Natural killer cell (primary cell): ENCODE data around the gene ESYT2. TPM values are rescaled to one million over a fixed set of nuclear protein-coding genes. Genes with fewer than 3 reads are reported as not detected.
"Not testable (repeated sequence)": the region's sequence is repeated elsewhere in the genome, so short reads cannot be mapped to it uniquely, and the experiment has no call there.

ENCODE experiments used
- ATAC-seq, 3 donors: fragments of 150-1000 bp in 2 of 3; fragments of 200-7000 bp in 1 of 3; cut with Tn5 transposase; 1 replicate in 1 of 3; 2 replicates in 2 of 3; pipeline ENCODE4 v1.10.0; 2021; ENCODE audit warnings: mild to moderate bottlenecking in 2 of 3, moderate library complexity in 2 of 3
- DNase-seq, 2 donors: peaks; one replicate each; pipeline versions ENCODE4 v3.0.0 to v3.0.0-alpha.2; 2013 to 2021; ENCODE audit warnings: mixed read lengths in 1 of 2
- H3K27ac ChIP-seq: one replicate; pipeline ENCODE4 v1.5.1; 2013; ENCODE audit warnings: mild to moderate bottlenecking, low read length
- H3K27me3 ChIP-seq: one replicate; pipeline ENCODE4 v1.6.1; 2013; ENCODE audit warnings: low read length; ENCODE audit not compliant: control insufficient read depth, insufficient read depth
- H3K36me3 ChIP-seq: one replicate; pipeline ENCODE4 v1.6.1; 2013; ENCODE audit warnings: low read length; ENCODE audit not compliant: control insufficient read depth, insufficient read depth
- H3K4me1 ChIP-seq: one replicate; pipeline ENCODE4 v1.6.1; 2013; ENCODE audit warnings: low read length; ENCODE audit not compliant: control insufficient read depth, insufficient read depth
- H3K4me3 ChIP-seq: one replicate; pipeline ENCODE4 v1.5.1; 2013; ENCODE audit warnings: low read length
- H3K9me3 ChIP-seq: one replicate; pipeline ENCODE4 v1.6.1; 2013; ENCODE audit warnings: low read length; ENCODE audit not compliant: control insufficient read depth, insufficient read depth
- H3K27ac Mint-ChIP-seq, 2 donors: one replicate each; pipeline ENCODE4 v1.8.0; 2022; ENCODE audit warnings: mild to moderate bottlenecking in 2 of 2, mixed read lengths in 2 of 2, moderate library complexity in 1 of 2
- H3K27me3 Mint-ChIP-seq, 2 donors: one replicate each; pipeline ENCODE4 v1.8.0; 2022; ENCODE audit warnings: low read depth in 2 of 2, mixed read lengths in 2 of 2
- H3K36me3 Mint-ChIP-seq: one replicate; pipeline ENCODE4 v1.8.0; 2022; ENCODE audit warnings: mixed read lengths
- H3K4me1 Mint-ChIP-seq, 2 donors: one replicate each; pipeline ENCODE4 v1.8.0; 2022; ENCODE audit warnings: mixed read lengths in 2 of 2
- H3K4me3 Mint-ChIP-seq: one replicate; pipeline ENCODE4 v1.8.0; 2022; ENCODE audit warnings: mild to moderate bottlenecking, moderate library complexity, mixed read lengths
- H3K9me3 Mint-ChIP-seq, 2 donors: one replicate each; pipeline ENCODE4 v1.8.0; 2022; ENCODE audit warnings: mixed read lengths in 2 of 2
- CTCF ChIP-seq: fragments of 200-600 bp; IDR thresholded peaks from one replicate; pipeline ENCODE4 v1.8.0; 2022; ENCODE audit warnings: antibody characterized with exemption
- WGBS: methylation state at CpG from one replicate; pipeline ENCODE4 v1.1.7; 2013; ENCODE audit warnings: missing lambda C conversion rate; ENCODE audit not compliant: insufficient coverage; 5-methylcytosine and 5-hydroxymethylcytosine counted together
- intact Hi-C: fragments of 100-400 bp; cut with micrococcal nuclease; formaldehyde crosslinking; loops from one replicate; pipeline ENCODE4 v1.14.2; 2022
- total RNA-seq, 4 donors: library from RNA; stranded (reverse); fragments of 120-200 nt in 1 of 4; gene quantifications; one replicate each; pipeline versions ENCODE4 v1.2.3 to v1.2.4, GENCODE V29; 2013 to 2022

ESYT2 gene
- total RNA-seq, 3 donors from 2014 or later (not counting 1 experiment from before 2014, with no cell fraction given), result 137 to 163 (median 160) TPM

DNA sequence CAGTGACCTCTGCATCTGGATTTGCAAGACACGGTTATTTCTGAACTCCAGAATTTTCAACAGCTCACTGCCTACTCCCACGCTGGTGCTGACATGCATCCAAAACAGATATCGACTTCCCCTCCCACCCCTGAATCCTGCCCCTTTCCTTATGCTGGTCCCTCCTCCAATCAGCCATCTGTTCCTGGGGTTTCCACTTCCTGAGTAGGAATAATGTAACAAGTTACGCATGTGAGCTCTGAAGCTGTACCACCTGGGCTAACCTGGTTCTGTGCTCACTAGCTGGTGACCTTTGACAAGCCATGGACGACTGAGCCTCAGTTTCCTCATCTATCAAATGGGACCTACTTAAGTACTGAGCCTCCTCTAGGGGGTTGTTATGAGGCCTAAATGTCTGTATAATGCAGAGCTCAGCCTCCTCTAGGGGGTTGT, 123.0 kb downstream of the ESYT2 start:
- H3K9me3 Mint-ChIP-seq, result no peaks in the 10 kb centered on the region
- no peak overlapping the region for H3K4me3 ChIP-seq
- intact Hi-C loops, result no loop called here

GRCh38 chr7:158705234-158705850, 124.0 kb downstream of the ESYT2 start:
- Mint-ChIP-seq H3K4me3 (peak overlapping the region; percentile 90), H3K27ac (peak overlapping the region; percentile 53 to 95), H3K9me3 (no peaks in the 10 kb centered on the region), H3K27me3 (no peaks in the 10 kb centered on the region), H3K36me3 (no peaks in the 10 kb centered on the region), H3K4me1 (peaks cover 19 to 39% of the 10 kb centered on the region in 2 donors)
- Histone ChIP-seq H3K4me3 (peak overlapping the region; percentile 81), H3K4me1 (peaks cover 27% of the 10 kb centered on the region), H3K36me3 (peaks cover 3% of the 10 kb centered on the region), H3K27me3 (no peaks in the 10 kb centered on the region), H3K9me3 (peaks cover 9% of the 10 kb centered on the region), H3K27ac (peak overlapping the region; percentile 75)
- no peak for DNase-seq
- 8% methylated on average over 22 of the region's 22 CpGs for WGBS
- intact Hi-C loops, result no loop called here
- ATAC-seq, result no peak
- no peak for TF ChIP-seq CTCF

More for the DNA sequence above, 123.0 kb downstream of the ESYT2 start:
- TF ChIP-seq CTCF, result no peak
- Histone ChIP-seq H3K27ac (no peak overlapping the region), H3K9me3 (peaks cover 9% of the 10 kb centered on the region), H3K4me1 (peaks cover 36% of the 10 kb centered on the region), H3K36me3 (no peaks in the 10 kb centered on the region), H3K27me3 (no peaks in the 10 kb centered on the region)
- no peaks in the 10 kb centered on the region for H3K27me3 Mint-ChIP-seq
- no peak for DNase-seq
- peaks cover 26 to 43% of the 10 kb centered on the region in 2 donors for H3K4me1 Mint-ChIP-seq
- no peaks in the 10 kb centered on the region for H3K36me3 Mint-ChIP-seq
- no peak for ATAC-seq
- H3K4me3 Mint-ChIP-seq, result peak overlapping the region; percentile 72
- 88% methylated on average over 5 of the region's 5 CpGs for WGBS
- peak overlapping the region; percentile 29 to 95 for H3K27ac Mint-ChIP-seq

DNA sequence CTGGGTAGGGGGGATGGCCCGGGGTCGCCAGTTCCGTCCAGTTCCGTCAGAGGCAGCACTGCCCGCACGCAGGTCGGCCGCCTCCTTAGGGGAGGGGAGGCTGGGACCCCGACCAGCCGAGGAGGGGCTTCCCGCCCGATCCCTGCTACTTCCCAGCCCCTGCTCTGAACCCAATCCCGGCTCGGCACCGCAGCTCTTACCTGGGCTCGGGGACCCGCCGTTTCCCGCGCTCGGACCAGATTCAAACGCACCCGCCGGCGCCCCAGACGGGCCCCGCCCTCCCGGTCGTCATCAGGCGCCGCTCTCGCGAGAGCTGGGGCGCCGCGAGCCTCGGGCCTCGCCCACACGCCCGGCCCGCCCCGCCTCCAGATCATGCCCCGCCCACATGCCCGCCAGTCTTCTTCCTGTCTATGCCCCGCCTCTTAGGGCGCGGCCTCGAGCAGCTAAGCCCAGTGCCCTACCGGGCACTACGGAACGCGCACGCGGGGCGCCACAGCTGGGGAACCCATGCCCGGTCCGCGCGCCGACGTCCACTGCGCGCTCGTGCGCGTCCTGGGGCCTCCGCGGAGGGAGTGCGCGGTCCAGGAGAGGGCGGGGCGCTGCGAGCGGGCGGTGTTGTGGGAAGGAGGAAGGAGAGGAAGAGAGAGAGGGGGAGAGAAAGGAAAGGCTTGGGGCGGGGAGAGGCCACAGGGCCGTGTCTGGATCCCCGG, 124.6 kb downstream of the ESYT2 start, which contains the start of gene NCAPG2:
Gene NCAPG2, minus strand, starts transcription at position 281 of the 710 bp plus-strand sequence. CDS start 2,905 bp downstream, outside the sequence.
- peak within 1 kb of the TSS; percentile 76 for H3K27ac ChIP-seq
- H3K9me3 Mint-ChIP-seq, result no peaks in the 10 kb centered on the region
- peaks cover 9% of the 10 kb centered on the region for H3K9me3 ChIP-seq

DNA sequence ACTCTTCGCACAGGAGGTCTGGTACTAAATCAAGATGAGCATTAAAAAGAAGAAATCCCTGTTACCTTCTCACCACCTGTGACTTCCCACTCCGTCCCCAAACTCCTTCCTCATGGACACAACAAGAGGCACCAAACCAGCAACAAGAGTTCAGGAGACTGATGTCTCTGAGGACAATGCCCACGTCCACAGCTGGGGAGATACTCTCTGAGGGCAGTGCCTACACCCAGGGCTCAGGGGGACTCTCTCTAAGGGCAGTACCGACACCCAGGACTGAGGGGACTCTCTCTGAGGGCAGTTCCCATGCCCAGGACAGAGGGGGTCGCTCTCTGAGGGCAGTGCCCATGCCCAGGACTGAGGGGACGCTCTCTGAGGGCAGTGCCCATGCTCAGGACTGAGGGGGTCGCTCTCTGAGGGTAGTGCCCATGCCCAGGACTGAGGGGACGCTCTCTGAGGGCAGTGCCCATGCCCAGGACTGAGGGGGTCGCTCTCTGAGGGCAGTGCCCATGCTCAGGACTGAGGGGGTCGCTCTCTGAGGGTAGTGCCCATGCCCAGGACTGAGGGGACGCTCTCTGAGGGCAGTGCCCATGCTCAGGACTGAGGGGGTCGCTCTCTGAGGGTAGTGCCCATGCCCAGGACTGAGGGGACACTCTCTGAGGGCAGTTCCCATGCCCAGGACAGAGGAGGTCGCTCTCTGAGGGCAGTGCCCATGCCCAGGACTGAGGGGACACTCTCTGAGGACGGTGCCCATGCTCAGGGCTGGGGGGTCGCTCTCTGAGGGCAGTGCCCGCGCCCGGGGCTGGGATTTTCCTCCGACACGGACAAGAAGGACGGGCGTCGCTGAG, 125.4 kb downstream of the ESYT2 start:
- not testable (repeated sequence) for H3K9me3 ChIP-seq, H3K27me3 ChIP-seq, DNase-seq, H3K9me3 Mint-ChIP-seq, ATAC-seq, H3K27me3 Mint-ChIP-seq, H3K36me3 Mint-ChIP-seq, H3K36me3 ChIP-seq
- H3K4me3 ChIP-seq, result peak overlapping the region; percentile 99
- Mint-ChIP-seq H3K4me1 (peaks cover 17 to 38% of the 10 kb centered on the region in 2 donors), H3K4me3 (peak overlapping the region; percentile 90), H3K27ac (peak overlapping the region; percentile 53 to 95)
- intact Hi-C loops, result loop anchor here (1.0 kb wide), 1 partner anchor 152 kb away; the partner anchor contains the start of gene DYNC2I1
- 22% methylated on average over 23 of the region's 23 CpGs for WGBS
- H3K4me1 ChIP-seq, result peaks cover 21% of the 10 kb centered on the region
- H3K27ac ChIP-seq, result peak overlapping the region; percentile 76

More for the DNA sequence above, 124.6 kb downstream of the ESYT2 start, which contains the start of gene NCAPG2:
- DNase-seq, result peak; percentile 98
- Histone ChIP-seq H3K36me3 (peaks cover 3% of the 10 kb centered on the region), H3K4me1 (peaks cover 24% of the 10 kb centered on the region), H3K27me3 (no peaks in the 10 kb centered on the region), H3K4me3 (peak within 1 kb of the TSS; percentile 99)
- ATAC-seq, result peak; percentile 98 to 100 (median 99)
- Mint-ChIP-seq H3K27me3 (no peaks in the 10 kb centered on the region), H3K4me1 (peaks cover 17 to 38% of the 10 kb centered on the region in 2 donors), H3K36me3 (no peaks in the 10 kb centered on the region), H3K4me3 (peak within 1 kb of the TSS; percentile 90), H3K27ac (peak within 1 kb of the TSS; percentile 53 to 95)
- intact Hi-C loops, result loop anchor here (1.0 kb wide), 1 partner anchor 152 kb away; the partner anchor contains the start of gene DYNC2I1
- WGBS, result under 1% methylated on average over 78 of the region's 78 CpGs
- TF ChIP-seq CTCF, result no peak
